GM18520 (cell line): ENCODE results near the gene ASS1.

ENCODE experiments used
- ATAC-seq: cut with Tn5 transposase; IDR thresholded peaks from one replicate; pipeline ENCODE4 v1.9.1; 2021; ENCODE audit not compliant: unreplicated experiment

Gene ASS1

DNA sequence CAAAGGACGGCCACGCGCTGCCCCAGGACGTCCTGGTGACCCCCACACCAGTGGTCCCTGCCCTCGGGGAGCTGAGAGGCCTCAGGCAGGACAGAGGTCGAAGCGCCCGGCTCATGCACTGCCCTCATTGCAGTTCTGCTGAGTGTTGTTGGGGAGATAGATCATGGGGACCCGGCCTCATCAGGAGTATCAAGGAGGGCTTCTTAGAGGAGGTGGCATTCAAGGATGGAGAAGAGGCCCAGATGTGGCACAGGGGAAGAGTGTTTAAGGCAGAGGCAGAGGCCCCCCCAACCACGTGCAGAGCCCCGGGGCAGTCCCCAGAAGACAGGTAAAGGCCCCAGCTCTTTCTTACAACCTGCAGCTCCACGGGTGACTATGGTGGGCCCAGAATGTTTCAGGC, 26.2 kb downstream of the ASS1 start:
- ATAC-seq = no peak

DNA sequence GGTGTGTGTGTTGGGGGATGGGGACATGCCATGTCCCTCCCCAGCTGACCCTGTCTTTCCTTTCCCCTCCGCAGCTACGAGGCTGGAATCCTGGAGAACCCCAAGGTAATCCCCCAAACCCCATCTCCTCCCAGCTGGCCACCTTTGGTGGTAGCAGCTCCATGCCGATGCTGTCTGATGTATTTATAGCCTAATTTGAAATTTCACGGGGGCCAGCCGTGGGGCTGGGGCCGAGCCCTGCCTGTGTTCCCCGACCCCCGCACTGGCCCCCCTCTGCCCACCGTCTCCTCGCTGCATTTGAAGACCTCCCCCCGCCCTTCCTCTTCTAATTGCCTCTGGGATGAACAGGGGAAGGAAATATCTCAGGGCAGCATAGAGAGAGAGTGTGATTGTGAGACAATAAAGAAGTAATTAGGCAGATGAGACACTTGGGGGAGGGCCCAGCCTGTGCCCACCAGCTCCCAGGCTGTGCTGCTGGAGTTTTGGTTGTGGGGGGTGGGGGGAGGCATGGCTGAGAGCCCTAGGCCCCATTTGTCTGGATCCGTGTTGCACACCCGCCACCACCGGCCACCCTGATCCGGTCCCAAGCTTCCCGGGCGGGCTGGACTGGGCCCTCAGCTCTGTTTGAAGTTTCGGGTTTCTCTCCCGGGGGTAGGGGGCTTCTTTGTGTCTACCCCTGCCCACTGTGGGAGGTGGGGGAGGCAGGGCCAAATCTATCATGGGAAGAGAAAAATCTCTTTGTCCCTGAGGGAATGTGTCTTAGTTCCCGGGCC, 26.8 kb downstream of the ASS1 start:
- no peak for ATAC-seq

DNA sequence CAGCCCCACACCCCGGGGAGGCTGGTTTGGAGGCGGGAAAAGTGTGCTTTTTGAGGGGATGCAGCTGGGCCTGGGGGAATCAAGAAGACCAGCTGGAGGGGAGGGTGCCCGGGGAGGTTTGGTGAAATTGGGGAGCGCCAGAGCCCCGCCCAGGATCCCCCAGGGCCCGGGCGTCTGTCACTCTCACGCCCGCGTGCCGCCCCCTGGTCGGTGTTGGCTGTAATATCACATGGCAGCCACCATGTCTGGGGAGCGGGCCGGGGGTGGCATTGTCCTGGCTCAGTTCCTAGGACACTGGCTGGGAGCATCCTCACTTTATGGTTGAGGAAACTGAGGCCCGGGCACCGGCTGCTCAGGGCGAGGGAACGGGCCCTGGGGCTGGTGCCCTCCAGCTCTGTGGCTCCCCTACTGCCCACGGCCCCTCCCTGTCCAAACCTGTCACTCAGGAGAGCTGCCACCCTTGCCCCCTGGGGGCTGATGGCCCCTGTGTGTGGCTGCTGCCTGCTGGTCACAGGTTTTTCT, 27.5 kb downstream of the ASS1 start:
- no peak for ATAC-seq

DNA sequence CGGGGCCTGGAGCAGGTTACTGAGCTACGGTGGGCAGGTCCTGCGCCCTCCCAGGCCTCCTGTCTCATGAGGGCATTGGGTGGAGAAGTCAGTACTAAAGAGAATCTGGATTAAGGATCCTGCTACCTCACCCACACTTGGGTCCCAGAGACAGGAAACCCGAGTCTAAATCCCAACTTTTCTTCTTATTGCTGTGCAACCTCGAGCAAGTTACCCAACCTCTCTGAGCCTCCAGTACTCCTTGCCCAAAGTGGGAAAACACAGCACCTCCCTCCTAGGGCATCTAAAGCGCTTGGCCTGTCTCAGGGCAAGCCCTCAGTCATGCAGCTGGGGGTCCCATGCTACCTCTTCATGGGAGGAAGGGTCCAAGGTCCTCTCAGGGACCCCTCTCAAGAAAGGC, 28.2 kb downstream of the ASS1 start:
- no peak for ATAC-seq

DNA sequence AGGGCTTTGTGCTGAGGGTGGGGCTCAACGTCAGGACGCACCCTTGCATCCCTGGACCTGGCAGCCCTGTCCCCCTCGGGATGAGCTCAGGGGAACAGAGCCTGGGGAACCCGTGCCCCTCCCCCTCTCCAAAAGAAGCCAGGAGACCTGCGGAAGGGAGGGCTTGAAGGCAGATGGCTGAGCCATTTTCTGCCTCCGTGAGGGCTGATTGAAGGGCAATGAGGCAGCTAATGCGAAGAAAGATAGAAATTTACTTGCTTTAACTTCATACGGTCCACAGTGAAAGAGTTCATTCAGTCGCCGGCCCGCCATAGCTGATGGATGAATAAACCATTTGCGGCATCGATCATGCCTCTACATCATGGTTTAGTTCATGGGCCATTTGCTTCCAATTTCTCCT, 28.8 kb downstream of the ASS1 start:
- ATAC-seq = no peak

DNA sequence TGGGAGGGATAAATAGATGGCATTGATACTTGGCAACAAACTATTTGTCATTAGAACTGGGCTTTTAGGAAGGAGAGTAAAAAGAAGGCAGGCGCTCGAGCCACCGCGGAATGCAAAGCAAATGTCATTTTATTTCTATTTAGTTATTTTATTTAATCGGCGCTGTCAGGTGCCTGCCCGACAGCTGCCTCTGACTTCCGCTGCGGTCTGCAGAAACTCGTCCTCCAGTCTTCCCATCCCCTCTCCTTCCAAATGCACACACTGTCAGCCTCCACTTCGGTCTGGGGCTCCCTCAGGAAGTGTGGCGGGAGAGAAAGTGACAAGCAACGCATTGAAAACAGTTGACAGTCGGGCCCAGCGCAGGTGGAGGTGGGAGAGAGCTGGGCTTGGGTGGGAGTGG, 29.3 kb downstream of the ASS1 start:
- ATAC-seq = no peak

DNA sequence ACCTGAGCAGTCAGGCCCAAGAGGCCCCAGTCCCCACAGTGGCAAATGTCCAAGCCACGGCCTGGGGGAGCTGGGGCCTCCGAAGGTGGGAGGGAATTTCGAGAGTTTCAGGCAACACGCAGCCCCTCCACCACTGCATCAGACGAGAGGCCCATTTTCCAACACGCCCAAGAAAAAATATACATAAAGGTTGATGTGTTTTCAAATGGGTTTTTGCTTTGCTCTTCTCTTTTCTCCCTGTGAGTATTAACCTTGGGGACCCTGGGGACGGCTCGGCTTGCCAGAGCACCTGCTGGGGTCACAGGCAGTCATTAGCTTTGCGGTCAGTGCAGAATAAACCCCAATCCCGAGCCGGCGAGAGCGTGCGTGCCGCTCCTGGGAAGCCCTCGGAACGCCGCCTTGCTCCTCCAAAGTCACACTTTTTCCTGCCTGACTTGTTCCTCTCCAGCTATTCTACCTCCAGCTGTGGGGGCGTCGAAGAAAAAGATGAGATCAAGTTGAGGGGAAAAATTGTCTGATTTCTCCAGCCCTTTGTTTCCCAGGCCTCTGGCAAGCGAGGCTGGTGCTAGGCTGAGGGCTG, 31.5 kb downstream of the ASS1 start:
- no peak for ATAC-seq

DNA sequence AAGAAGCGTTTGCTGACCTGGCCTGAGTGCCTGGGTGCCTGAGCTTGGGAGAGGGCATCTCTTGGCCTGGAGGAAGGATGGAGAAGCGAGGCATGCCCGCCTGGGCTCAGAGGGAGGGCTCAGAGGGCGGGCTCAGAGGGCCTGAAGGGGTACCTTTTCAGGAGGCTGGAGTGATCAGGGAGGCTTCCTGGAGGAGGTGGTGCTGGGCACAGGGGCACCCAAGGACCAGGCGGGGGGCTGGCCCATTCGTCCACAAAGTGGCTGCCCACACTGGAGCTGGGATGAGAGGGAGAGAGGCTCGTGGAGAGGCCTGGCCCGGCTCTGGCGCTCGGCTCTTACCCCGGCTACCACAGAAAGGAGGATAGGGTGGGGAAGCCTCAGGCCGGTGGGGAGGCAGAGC, 32.8 kb downstream of the ASS1 start:
- ATAC-seq = no peak

DNA sequence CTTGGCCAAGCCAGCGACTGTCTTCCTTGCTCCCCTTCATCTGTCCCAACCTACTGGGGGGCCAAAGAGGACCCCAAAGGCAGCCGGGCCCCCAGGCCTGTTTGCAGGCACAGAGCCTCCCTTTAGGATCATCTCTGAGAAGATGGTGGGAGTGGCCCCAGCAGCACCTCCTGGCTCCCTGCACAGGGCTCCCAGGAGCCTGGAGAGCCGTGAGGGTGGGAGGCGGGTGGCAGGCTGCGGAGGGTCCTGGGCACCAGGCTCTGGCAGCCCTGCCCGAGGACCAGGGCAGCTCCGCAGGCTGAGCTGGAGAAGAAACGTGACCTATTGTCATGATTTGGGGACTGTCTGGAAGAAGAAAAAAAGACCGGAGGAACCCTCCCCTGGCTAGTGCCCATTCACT, 33.4 kb downstream of the ASS1 start:
- no peak for ATAC-seq

DNA sequence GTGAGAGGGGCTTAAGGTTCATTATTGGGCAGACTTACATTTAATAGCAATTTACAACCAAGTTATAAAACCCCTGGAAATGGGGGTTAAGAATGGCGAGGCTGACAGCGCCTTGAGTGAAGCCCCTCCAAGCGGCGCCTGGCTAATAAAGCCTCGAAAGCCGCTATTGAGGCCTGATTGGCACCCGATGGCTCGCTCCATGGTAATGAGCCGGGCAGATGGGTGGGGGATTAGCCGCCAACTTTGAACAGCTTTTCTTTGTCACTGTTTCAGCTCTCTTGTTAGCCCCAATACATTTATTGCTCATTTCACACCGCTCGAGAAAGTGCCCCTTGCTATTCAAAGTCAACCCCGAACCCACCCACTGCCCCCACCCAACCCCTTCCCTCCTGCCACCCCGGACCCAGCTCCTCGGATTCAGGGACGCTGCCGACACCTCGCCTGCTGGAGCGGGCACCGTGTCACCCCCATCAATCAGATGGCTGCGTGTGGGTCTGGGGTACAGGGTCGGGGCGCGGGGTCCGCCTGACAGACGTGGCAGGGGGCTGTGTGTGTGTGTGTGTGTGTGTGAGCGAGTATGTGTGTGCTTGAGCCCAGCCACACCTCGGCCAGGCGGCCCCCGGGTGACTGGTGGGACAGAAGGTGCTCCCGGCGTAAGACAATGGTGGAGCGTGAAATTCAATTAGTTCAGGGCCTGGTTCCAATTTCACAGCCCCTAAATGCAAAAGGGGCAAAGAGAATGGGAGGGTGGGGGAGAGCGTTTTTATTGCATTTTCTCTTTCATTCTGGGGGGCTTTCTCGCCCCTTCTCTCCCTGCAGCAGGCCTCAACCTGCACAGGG, 34.2 kb downstream of the ASS1 start:
- ATAC-seq = no peak

DNA sequence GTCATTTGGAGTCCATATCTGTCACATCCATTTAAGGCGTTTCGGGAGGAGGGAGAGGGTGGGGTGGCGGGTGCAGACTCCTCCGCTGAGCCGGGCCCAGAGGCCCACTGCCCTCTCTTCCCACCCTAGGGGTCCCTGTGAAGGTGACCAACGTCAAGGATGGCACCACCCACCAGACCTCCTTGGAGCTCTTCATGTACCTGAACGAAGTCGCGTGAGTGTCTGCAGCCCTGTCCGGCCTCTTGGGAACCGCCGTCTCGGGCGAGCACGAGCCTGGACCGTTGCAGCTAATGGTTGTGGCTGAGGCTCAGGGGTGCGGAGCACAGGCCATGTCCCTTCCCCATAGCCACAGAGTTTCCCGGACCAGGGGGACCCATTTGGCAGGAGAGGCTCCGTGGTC, 34.8 kb downstream of the ASS1 start:
- no peak for ATAC-seq

DNA sequence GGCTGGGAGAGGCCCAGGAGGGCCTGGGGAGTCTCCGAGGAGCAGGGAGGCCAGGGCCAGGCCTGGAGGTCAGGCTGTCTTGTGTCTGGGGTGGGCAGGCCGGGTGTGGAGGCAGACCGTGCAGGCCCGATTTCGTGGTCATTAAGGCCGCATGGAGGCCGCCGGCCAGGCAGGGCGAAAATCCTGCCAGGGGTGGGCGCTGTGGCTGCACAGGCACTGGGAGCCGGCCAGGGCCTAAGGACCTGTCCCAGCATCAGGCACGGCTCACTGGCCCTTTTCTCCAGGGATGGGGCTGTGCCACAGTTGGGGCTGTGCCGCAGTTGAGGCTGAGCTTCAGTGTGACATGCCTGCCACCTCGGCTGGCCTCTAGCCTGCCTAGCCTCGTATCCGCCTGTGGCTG, 35.9 kb downstream of the ASS1 start:
- ATAC-seq = no peak

DNA sequence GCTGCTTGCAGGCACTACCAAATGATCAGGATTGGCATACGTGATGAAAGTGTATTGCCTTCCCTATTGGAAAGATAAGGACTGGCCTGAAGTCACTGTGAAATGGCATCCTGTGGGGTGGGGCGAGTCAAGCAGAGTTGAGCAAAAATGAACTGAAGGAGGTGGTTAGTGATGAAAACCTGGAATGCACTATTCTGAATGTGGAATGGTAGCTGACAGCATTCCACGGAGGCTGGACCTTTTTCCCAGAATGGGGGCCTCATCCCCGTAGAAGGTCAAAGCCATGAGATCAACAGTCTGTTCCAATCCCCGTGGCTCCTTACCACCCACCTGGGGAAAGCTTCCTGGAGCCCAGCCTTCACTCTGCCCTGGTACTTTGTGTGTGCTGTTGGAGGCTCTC, 37.7 kb downstream of the ASS1 start:
- no peak for ATAC-seq

DNA sequence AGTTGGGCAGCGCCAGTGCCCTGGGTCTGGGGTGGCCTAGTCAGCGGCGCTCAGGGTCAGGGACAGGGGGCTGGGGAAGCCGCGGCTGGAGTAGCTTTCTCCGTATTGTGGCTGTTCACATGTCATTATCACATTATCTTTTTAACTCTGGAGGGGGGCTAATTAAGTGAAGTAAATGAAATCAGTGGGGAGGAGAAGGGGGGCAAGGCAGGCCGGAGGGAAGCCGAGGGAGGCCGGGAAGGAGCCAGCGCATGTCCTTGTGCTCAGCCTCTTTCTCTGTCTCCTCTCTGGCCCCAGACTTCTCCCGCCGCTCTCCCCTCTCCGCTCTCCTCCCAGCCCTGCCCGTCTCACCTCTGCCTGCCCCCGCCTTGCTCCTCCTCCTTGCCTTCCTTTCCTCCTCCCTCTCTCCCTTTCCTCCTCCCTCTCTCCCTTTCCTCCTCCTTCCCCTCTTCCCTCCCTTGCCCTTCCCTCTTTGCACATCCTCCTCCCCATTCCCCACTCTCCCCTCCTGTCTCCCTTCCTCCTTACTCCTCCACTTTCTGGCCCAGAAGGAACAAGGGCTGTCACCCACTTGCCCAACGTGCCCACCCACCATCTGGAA, 38.7 kb downstream of the ASS1 start:
- no peak for ATAC-seq

DNA sequence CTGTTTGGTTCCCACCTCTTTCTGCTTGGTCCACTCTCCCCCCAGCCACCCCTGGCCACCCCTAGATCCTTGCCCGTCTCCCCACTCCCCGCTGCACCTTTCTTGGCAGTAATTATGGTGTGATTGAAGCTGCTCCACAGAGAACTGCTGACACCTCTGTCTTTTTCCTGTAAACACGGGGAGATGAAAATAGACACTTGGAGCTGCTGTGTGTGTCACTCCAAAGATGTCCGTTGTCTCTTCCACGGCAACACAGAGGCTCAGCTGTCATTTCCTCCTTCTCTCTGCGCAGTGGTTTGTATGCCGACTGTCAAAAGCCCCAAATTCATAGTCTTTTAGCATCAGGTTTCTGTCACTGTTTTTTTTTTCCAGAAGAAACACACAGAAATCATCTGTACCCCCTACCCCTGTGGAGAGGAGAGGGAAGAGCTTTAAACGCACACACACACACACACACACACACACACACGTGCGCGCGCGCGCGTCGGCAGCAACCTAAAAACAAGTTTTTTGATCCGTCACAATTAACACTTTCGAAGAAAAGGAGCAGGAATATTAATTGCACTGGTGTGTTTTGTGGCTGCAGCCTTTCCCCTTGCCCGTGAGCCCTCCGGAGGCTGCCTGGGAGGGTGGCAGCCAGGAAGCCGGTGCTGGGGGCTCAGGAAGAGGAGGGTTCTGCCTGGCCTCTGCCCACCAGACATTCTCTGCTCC, 39.8 kb downstream of the ASS1 start:
- ATAC-seq = no peak

DNA sequence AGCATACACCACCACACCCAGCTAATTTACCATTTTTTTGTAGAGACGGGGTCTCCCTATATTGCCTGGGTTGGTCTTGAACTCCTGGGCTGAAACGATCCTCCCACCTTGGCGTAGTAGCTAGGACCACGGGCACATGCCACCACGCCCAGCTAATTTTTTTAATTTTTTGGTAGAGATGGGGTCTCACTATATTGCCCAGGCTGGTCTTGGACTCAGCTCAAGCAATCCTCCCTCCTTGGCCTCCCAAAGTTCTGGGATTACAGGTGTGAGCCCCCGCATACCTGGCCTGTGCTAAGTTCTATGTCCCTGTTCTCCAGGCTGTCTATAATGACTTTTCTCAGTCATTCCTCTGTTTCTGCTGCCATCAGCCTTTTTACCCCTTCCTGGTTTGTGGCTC, 41.3 kb downstream of the ASS1 start:
- no peak for ATAC-seq

DNA sequence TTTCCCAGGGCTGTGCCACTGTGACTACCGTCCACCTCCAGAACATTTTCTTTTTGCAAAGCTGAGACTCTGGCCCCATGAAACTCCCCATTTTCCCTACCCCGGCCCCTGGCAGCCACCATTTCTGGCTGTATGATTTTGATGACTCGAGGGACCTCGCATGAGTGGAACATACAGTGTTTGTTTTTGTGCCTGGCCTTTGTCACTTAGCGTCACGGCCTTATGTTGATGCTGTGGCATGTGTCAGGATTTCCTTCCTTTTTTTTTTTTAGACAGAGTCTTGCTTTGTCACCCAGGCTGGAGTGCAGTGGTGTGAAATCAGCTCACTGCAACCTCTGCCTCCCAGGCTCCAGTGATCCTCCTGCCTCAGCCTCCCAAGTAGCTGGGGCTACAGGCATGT, 42.7 kb downstream of the ASS1 start:
- ATAC-seq = no peak

DNA sequence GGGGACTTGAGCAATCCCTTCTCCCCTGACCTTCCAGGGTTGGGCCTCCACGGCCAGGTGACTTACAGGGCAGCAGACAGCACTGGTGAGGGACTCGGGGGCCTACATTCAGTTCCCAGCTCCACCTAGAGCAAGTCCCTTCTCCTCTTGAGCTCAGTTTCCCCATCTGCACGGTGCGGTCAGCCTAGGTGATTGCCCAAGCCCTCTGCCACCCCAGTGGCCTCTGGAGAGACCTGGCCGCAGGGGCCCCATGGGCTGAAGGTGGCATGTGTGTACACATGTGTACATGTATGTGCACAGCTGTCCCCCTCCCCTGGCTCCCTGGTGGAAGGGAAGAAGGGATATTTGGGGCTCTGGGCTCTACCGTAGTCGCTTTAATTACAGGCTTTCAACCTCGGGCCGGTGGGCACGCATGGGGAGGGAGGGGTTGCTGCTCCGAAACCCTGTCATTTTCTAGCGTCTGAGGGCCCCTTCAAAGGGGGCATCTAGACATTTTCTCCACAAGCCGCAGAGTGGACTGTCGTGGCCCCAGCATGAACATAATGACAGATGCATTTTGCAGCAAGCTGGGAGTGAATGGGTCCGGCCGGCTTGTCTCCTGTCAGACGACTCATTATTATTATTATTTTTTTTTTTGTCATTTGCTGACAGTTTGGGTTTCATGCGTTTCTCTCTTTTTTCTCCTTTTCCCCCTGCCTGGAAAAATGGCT, 44.0 kb downstream of the ASS1 start:
- no peak for ATAC-seq

DNA sequence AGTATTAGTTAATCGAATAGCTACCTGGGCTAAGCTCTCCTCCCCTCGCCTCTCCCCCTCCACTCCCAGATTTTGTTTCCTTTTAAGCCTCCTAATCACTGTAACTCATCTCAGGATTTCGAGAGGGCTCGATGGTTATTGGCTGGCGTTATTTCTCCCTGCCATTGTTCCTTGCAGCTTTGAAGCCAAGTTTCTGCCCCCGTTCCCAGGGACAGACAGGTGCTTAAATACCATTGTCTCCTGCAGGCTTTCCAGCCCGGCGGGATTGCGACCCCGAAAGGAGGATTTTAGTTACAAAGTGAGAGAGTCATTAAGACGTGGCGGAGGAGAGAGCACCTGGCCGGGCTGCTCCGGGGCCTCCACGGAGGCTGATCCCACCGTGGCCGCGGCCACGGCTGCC, 46.2 kb downstream of the ASS1 start:
- ATAC-seq = no peak

DNA sequence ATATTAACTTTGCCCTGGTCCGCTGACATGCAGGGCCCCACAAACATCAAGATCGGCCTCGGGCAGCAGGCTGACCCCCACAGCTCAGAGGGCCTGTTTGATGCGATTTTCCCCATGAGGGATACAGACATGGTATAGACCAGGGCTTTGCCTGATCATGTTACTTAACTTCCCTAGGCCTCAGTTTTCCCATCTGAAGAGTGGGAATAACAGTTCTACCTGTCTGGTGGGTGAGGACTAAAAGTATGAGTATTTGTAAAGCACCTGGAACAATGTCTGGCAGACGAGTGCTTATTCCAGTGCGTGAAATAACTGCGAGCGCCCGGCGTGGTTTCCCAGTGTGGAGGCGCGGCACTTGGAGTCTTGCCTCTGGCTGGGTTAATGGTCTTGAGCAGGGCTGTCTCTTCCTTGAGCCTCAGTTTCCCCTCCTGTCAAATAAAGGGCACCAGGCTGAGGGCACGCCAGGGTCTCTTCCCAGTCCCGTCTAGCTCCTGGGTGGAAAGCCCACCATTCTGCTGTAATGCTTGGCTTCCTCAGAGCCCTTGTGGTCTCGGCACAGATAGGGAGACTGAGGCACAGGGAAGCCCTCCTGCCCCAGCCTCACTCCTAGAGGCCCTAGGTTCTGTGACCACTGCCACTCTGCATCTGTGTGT, 47.2 kb downstream of the ASS1 start:
- ATAC-seq = no peak
